Mesendoderm (in vitro differentiated cells): Measurements from ENCODE around the gene MTHFD1L.

Source experiments
- DNase-seq: peaks from one replicate; pipeline ENCODE4 v3.0.0; 2013
- H2AK5ac ChIP-seq: 2 replicates; pipeline ENCODE4 v1.6.1; 2013; ENCODE audit warnings: low read length, inconsistent platforms
- H2BK120ac ChIP-seq: 2 replicates; pipeline ENCODE4 v1.6.1; 2013; ENCODE audit warnings: low read depth, mild to moderate bottlenecking, low read length, moderate library complexity, mixed read lengths
- H2BK15ac ChIP-seq: replicated peaks from 2 replicates; pipeline ENCODE4 v1.6.1; 2013; ENCODE audit warnings: low read depth, mild to moderate bottlenecking, moderate library complexity
- H2BK5ac ChIP-seq: 2 replicates; pipeline ENCODE4 v1.6.1; 2013; ENCODE audit warnings: low read length, inconsistent platforms
- H3K18ac ChIP-seq: 2 replicates; pipeline ENCODE4 v1.6.1; 2013; ENCODE audit warnings: mild to moderate bottlenecking, low read length, mixed read lengths
- H3K23ac ChIP-seq: one replicate; pipeline ENCODE4 v1.6.1; 2013; ENCODE audit warnings: low read length
- H3K27ac ChIP-seq: 2 replicates; pipeline ENCODE4 v1.5.1; 2013; ENCODE audit warnings: low read depth, mild to moderate bottlenecking, inconsistent platforms, low read length, moderate library complexity
- H3K27me3 ChIP-seq: 2 replicates; pipeline ENCODE4 v1.6.1; 2013; ENCODE audit warnings: low read length, control low read depth, mild to moderate bottlenecking, inconsistent platforms; ENCODE audit not compliant: insufficient read depth, poor library complexity
- H3K36me3 ChIP-seq: 2 replicates; pipeline ENCODE4 v1.6.1; 2013; ENCODE audit warnings: low read length, inconsistent platforms; ENCODE audit not compliant: control insufficient read depth, insufficient read depth
- H3K4ac ChIP-seq: one replicate; pipeline ENCODE4 v1.6.1; 2013; ENCODE audit warnings: low read depth, mild to moderate bottlenecking, low read length, moderate library complexity
- H3K4me1 ChIP-seq: 2 replicates; pipeline ENCODE4 v1.6.1; 2013; ENCODE audit warnings: low read depth, low read length, inconsistent platforms; ENCODE audit not compliant: control insufficient read depth
- H3K4me2 ChIP-seq: 2 replicates; pipeline ENCODE4 v1.6.1; 2013; ENCODE audit warnings: low read length
- H3K4me3 ChIP-seq: 2 replicates; pipeline ENCODE4 v1.5.1; 2013; ENCODE audit warnings: mild to moderate bottlenecking, low read length
- H3K56ac ChIP-seq: one replicate; pipeline ENCODE4 v1.6.1; 2013; ENCODE audit warnings: low read length
- H3K79me1 ChIP-seq: 2 replicates; pipeline ENCODE4 v1.6.1; 2013; ENCODE audit warnings: low read length, inconsistent platforms
- H3K79me2 ChIP-seq: 2 replicates; pipeline ENCODE4 v1.6.1; 2013; ENCODE audit warnings: mild to moderate bottlenecking, low read length; ENCODE audit not compliant: control insufficient read depth, insufficient read depth
- H3K9ac ChIP-seq: 2 replicates; pipeline ENCODE4 v1.6.1; 2013; ENCODE audit warnings: low read length, inconsistent platforms
- H4K5ac ChIP-seq: one replicate; pipeline ENCODE4 v1.6.1; 2013; ENCODE audit warnings: low read length
- H4K8ac ChIP-seq: one replicate; pipeline ENCODE4 v1.6.1; 2013; ENCODE audit warnings: low read depth, mild to moderate bottlenecking, control low read depth, low read length, moderate library complexity
- WGBS: extraction: QIAGEN DNeasy Blood & Tissue Kit; methylation state at CpG from one replicate; pipeline ENCODE4 v1.1.7; 2013; ENCODE audit warnings: low lambda C conversion rate, missing lambda C conversion rate; ENCODE audit not compliant: insufficient coverage; ENCODE audit errors: extremely low coverage; 5-methylcytosine and 5-hydroxymethylcytosine counted together

MTHFD1L gene

DNA sequence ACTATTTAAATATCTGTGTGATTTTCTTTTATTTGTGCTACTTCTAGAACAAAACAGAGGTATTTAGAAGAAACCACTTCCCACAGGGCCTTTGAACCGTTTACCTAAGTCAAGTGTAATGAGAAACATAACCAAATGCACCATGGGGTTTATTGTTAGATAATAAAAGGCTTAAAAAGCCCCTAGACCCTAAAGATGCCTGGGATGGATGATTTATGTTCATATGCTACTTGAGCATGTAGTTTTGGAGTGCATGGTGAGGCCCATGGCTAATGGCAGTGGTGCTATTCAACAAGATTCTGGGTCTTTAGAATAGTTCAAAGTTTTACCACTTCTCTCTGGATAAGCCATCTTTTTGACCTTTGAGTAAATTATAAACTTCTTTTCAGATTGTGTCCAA, 65.9 kb downstream of the MTHFD1L start:
- Histone ChIP-seq H3K9ac (no peak overlapping the region), H3K79me2 (no peaks in the 10 kb centered on the region), H2BK120ac (no peak overlapping the region), H3K27me3 (no peaks in the 10 kb centered on the region), H3K4ac (no peak overlapping the region), H3K79me1 (no peaks in the 10 kb centered on the region), H2AK5ac (no peak overlapping the region), H3K4me3 (no peak overlapping the region), H3K4me1 (no peaks in the 10 kb centered on the region), H3K56ac (no peak overlapping the region), H2BK15ac (no peak overlapping the region), H3K4me2 (no peak overlapping the region), H3K36me3 (peaks cover 3% of the 10 kb centered on the region), H4K8ac (no peak overlapping the region), H3K27ac (no peak overlapping the region), H3K18ac (no peak overlapping the region), H4K5ac (no peak overlapping the region), H2BK5ac (no peak overlapping the region), H3K23ac (no peak overlapping the region)
- no CpG with 5 or more reads among the region's 1 CpG for WGBS
- no peak for DNase-seq

DNA sequence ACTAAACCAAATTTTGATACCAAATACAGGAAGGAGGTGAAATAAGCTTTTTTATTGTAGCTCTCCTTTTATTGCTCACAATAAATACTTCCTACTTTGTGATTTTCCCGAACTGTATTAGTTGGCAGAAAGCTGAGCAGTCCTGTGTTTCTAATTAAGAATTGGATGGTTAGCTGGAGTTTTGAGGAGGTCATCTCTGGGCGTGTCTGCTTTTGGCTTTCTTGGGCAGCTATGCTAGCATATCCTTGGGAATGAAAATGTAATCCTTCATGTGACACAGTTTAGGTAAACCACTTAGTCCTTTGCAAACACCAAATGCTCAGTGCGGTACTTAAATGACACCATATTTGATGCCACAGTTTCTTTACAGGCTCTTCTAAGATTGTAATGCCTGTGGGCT, 67.5 kb downstream of the MTHFD1L start:
- no peak overlapping the region for H4K8ac ChIP-seq
- H3K4me2 ChIP-seq = no peak overlapping the region
- no peak overlapping the region for H3K56ac ChIP-seq
- H2AK5ac ChIP-seq = no peak overlapping the region
- peaks cover 6% of the 10 kb centered on the region for H3K36me3 ChIP-seq
- H3K9ac ChIP-seq = no peak overlapping the region
- H3K27ac ChIP-seq = no peak overlapping the region
- no peak overlapping the region for H2BK5ac ChIP-seq
- H3K4me3 ChIP-seq = no peak overlapping the region
- DNase-seq = no peak
- no peaks in the 10 kb centered on the region for H3K27me3 ChIP-seq
- H3K79me2 ChIP-seq = no peaks in the 10 kb centered on the region
- no peak overlapping the region for H2BK120ac ChIP-seq
- no peaks in the 10 kb centered on the region for H3K79me1 ChIP-seq
- no peak overlapping the region for H3K4ac ChIP-seq
- H3K23ac ChIP-seq = no peak overlapping the region
- H4K5ac ChIP-seq = no peak overlapping the region
- no peaks in the 10 kb centered on the region for H3K4me1 ChIP-seq
- H2BK15ac ChIP-seq = no peak overlapping the region
- no peak overlapping the region for H3K18ac ChIP-seq
- no CpG with 5 or more reads among the region's 3 CpGs for WGBS

- no peak overlapping the region for H4K5ac ChIP-seq
- DNase-seq = no peak
- H2BK15ac ChIP-seq = no peak overlapping the region
- H3K4me2 ChIP-seq = no peak overlapping the region
- H3K4me3 ChIP-seq = no peak overlapping the region
- H3K23ac ChIP-seq = no peak overlapping the region
- no peaks in the 10 kb centered on the region for H3K79me2 ChIP-seq
- H3K9ac ChIP-seq = no peak overlapping the region
- no peaks in the 10 kb centered on the region for H3K4me1 ChIP-seq
- no peaks in the 10 kb centered on the region for H3K27me3 ChIP-seq
- H3K36me3 ChIP-seq = peaks cover 15% of the 10 kb centered on the region
- H2BK120ac ChIP-seq = no peak overlapping the region
- whole genome bisulfite sequencing = no CpG with 5 or more reads among the region's 4 CpGs
- no peak overlapping the region for H2AK5ac ChIP-seq
- H3K18ac ChIP-seq = no peak overlapping the region
- no peak overlapping the region for H4K8ac ChIP-seq
- H3K4ac ChIP-seq = no peak overlapping the region
- H3K56ac ChIP-seq = no peak overlapping the region
- no peak overlapping the region for H3K27ac ChIP-seq
- H2BK5ac ChIP-seq = no peak overlapping the region
- H3K79me1 ChIP-seq = no peaks in the 10 kb centered on the region
Measured at GRCh38 chr6:150934380-150934779, 68.9 kb downstream of the MTHFD1L start.

GRCh38 chr6:150936021-150936555, 70.6 kb downstream of the MTHFD1L start:
- Histone ChIP-seq H3K27ac (no peak overlapping the region), H3K23ac (no peak overlapping the region), H3K79me2 (no peaks in the 10 kb centered on the region), H3K4me3 (no peak overlapping the region), H2BK15ac (no peak overlapping the region), H3K27me3 (no peaks in the 10 kb centered on the region), H3K4me1 (no peaks in the 10 kb centered on the region), H4K8ac (no peak overlapping the region), H2AK5ac (no peak overlapping the region), H3K79me1 (no peaks in the 10 kb centered on the region), H2BK120ac (no peak overlapping the region), H3K18ac (no peak overlapping the region), H3K4ac (no peak overlapping the region), H3K4me2 (no peak overlapping the region), H2BK5ac (no peak overlapping the region), H3K9ac (no peak overlapping the region), H4K5ac (no peak overlapping the region), H3K56ac (no peak overlapping the region), H3K36me3 (peaks cover 15% of the 10 kb centered on the region)
- WGBS = no CpG with 5 or more reads among the region's 2 CpGs
- DNase-seq = no peak

- Histone ChIP-seq H2BK15ac (no peak overlapping the region), H3K4ac (no peak overlapping the region), H2BK120ac (no peak overlapping the region), H3K36me3 (peaks cover 15% of the 10 kb centered on the region), H3K4me3 (no peak overlapping the region), H3K79me1 (no peaks in the 10 kb centered on the region), H3K18ac (no peak overlapping the region), H3K4me2 (no peak overlapping the region), H3K79me2 (no peaks in the 10 kb centered on the region), H3K56ac (no peak overlapping the region), H4K8ac (no peak overlapping the region), H3K23ac (no peak overlapping the region), H3K4me1 (no peaks in the 10 kb centered on the region), H4K5ac (no peak overlapping the region), H3K27me3 (no peaks in the 10 kb centered on the region), H3K27ac (no peak overlapping the region), H2BK5ac (no peak overlapping the region), H3K9ac (no peak overlapping the region), H2AK5ac (no peak overlapping the region)
- WGBS = no CpG with 5 or more reads among the region's 26 CpGs
- DNase-seq = no peak
Measured at GRCh38 chr6:150937132-150937906, 71.8 kb downstream of the MTHFD1L start.

GRCh38 chr6:150939399-150939798, 73.9 kb downstream of the MTHFD1L start:
- Histone ChIP-seq H2AK5ac (no peak overlapping the region), H3K56ac (no peak overlapping the region), H3K4me2 (no peak overlapping the region), H3K4me1 (no peaks in the 10 kb centered on the region), H2BK120ac (no peak overlapping the region), H3K4ac (no peak overlapping the region), H3K9ac (no peak overlapping the region), H3K27ac (no peak overlapping the region), H3K79me2 (no peaks in the 10 kb centered on the region), H3K4me3 (no peak overlapping the region), H4K5ac (no peak overlapping the region), H2BK5ac (no peak overlapping the region), H3K79me1 (no peaks in the 10 kb centered on the region), H2BK15ac (no peak overlapping the region), H3K23ac (no peak overlapping the region), H3K36me3 (peaks cover 15% of the 10 kb centered on the region), H4K8ac (no peak overlapping the region), H3K18ac (no peak overlapping the region), H3K27me3 (no peaks in the 10 kb centered on the region)
- DNase-seq = no peak
- WGBS = no CpG with 5 or more reads among the region's 5 CpGs
